ENCODE results near the gene CD48.

Gene CD48

GRCh38 chr1:160634543-160635491 is 76.8 kb downstream of the CD48 start:
- no peak for TF ChIP-seq CTCF (IDR thresholded peaks at IDR 0.05; ENCODE audit: low read length, missing control alignments)
- no peak overlapping the region for H3K4me3 ChIP-seq (replicated peaks; ENCODE audit: low read depth, low read length)
- no peak for DNase-seq (ENCODE audit: low read depth)

- no peak for DNase-seq (ENCODE audit: low read depth)
- H3K4me3 ChIP-seq (replicated peaks; ENCODE audit: low read depth, low read length): no peak overlapping the region
- no peak for TF ChIP-seq CTCF (IDR thresholded peaks at IDR 0.05; ENCODE audit: low read length, missing control alignments)
These were observed 78.2 kb downstream of the CD48 start for GRCh38 chr1:160633330-160633903.

- no peak overlapping the region for H3K4me3 ChIP-seq (replicated peaks; ENCODE audit: low read depth, low read length)
- no peak for TF ChIP-seq CTCF (IDR thresholded peaks at IDR 0.05; ENCODE audit: low read length, missing control alignments)
- no peak for DNase-seq (ENCODE audit: low read depth)
These were observed 79.5 kb downstream of the CD48 start for GRCh38 chr1:160631983-160632625.

GRCh38 chr1:160630523-160631451 is 80.8 kb downstream of the CD48 start:
- no peak overlapping the region for H3K4me3 ChIP-seq (replicated peaks; ENCODE audit: low read depth, low read length)
- TF ChIP-seq CTCF (IDR thresholded peaks at IDR 0.05; ENCODE audit: low read length, missing control alignments): no peak
- no peak for DNase-seq (ENCODE audit: low read depth)

- H3K4me3 ChIP-seq (replicated peaks; ENCODE audit: low read depth, low read length): no peak overlapping the region
- no peak for TF ChIP-seq CTCF (IDR thresholded peaks at IDR 0.05; ENCODE audit: low read length, missing control alignments)
- DNase-seq (ENCODE audit: low read depth): no peak
These were observed 82.1 kb downstream of the CD48 start for GRCh38 chr1:160629286-160630210.

Measured in fibroblast of pulmonary artery (primary cell).